GM13977 (cell line): ENCODE measurements around the gene ZBTB32.

Source experiments
- DNase-seq: peaks from one replicate; pipeline ENCODE4 v3.0.0; 2012; ENCODE audit warnings: low spot score
- CTCF ChIP-seq: IDR thresholded peaks from 2 replicates; pipeline ENCODE4 v1.5.1; 2012; ENCODE audit warnings: mild to moderate bottlenecking, control low read depth; ENCODE audit not compliant: insufficient read depth; ENCODE audit errors: extremely low read depth, missing control alignments
- in situ Hi-C: fragments of 300-500 bp; cut with MboI; formaldehyde crosslinking; loops from one replicate; pipeline ENCODE4 v1.12.0; 2022; ENCODE audit warnings: low sequenced_read_pairs, low pct_unique_long_range_greater_than_20kb, mixed read lengths, inconsistent platforms; ENCODE audit not compliant: unreplicated experiment

The ZBTB32 gene

GRCh38 chr19:35712567-35713505 lies 8.5 kb downstream of the ZBTB32 start:
- TF ChIP-seq CTCF = no peak
- DNase-seq = peak; percentile 78
- in situ Hi-C loops = no loop called here

GRCh38 chr19:35713506-35713850 lies 9.1 kb downstream of the ZBTB32 start:
- no peak for TF ChIP-seq CTCF
- DNase-seq = no peak
- in situ Hi-C loops = no loop called here

GRCh38 chr19:35713904-35714495 lies 9.6 kb downstream of the ZBTB32 start:
- TF ChIP-seq CTCF = no peak
- DNase-seq = no peak
- in situ Hi-C loops = no loop called here

GRCh38 chr19:35714601-35715354 lies 10.4 kb downstream of the ZBTB32 start:
- no peak for DNase-seq
- peak; percentile 44 for TF ChIP-seq CTCF
- in situ Hi-C loops = no loop called here

GRCh38 chr19:35715355-35715809 lies 11.0 kb downstream of the ZBTB32 start:
- in situ Hi-C loops = no loop called here
- no peak for DNase-seq
- no peak for TF ChIP-seq CTCF

GRCh38 chr19:35715981-35716800 lies 11.8 kb downstream of the ZBTB32 start:
- TF ChIP-seq CTCF = no peak
- in situ Hi-C loops = no loop called here
- DNase-seq = no peak
